Fibroblast of peridontal ligament (primary cell): ENCODE measurements around the gene C2orf76.
"Not testable (repeated sequence)": the region's sequence is repeated elsewhere in the genome, so short reads cannot be mapped to it uniquely, and the experiment has no call there.

Experiments
- DNase-seq: peaks from one replicate; pipeline ENCODE4 v3.0.0-alpha.2; 2010; ENCODE audit errors: extremely low read depth

The C2orf76 gene

GRCh38 chr2:119295688-119296375 lies 70.8 kb downstream of the C2orf76 start:
- DNase-seq, result no peak

- no peak for DNase-seq
Measured at GRCh38 chr2:119294671-119295070, 72.0 kb downstream of the C2orf76 start.

GRCh38 chr2:119293900-119294299 lies 72.7 kb downstream of the C2orf76 start:
- DNase-seq, result no peak

GRCh38 chr2:119293254-119293653 lies 73.4 kb downstream of the C2orf76 start:
- DNase-seq, result peak; percentile 11

- DNase-seq, result peak; percentile 47
Measured at GRCh38 chr2:119292226-119292625, 74.4 kb downstream of the C2orf76 start.

GRCh38 chr2:119291588-119292167 lies 75.0 kb downstream of the C2orf76 start:
- DNase-seq, result no peak

GRCh38 chr2:119290859-119291587 lies 75.6 kb downstream of the C2orf76 start:
- peak; percentile 59 for DNase-seq

GRCh38 chr2:119289642-119290041 lies 77.0 kb downstream of the C2orf76 start:
- no peak for DNase-seq

GRCh38 chr2:119289093-119289492 lies 77.5 kb downstream of the C2orf76 start:
- DNase-seq, result no peak

- no peak for DNase-seq
Measured at GRCh38 chr2:119288576-119288975, 78.1 kb downstream of the C2orf76 start.

- DNase-seq, result no peak
Measured at GRCh38 chr2:119286661-119287060, 80.0 kb downstream of the C2orf76 start.

GRCh38 chr2:119283873-119284331 lies 82.7 kb downstream of the C2orf76 start:
- peak; percentile 73 for DNase-seq

- no peak for DNase-seq
Measured at GRCh38 chr2:119282996-119283511, 83.6 kb downstream of the C2orf76 start.

- DNase-seq, result no peak
Measured at GRCh38 chr2:119282146-119282995, 84.3 kb downstream of the C2orf76 start.

- no peak for DNase-seq
Measured at GRCh38 chr2:119280680-119281079, 86.0 kb downstream of the C2orf76 start.

GRCh38 chr2:119279666-119280065 lies 87.0 kb downstream of the C2orf76 start:
- DNase-seq, result no peak

- DNase-seq, result no peak
Measured at GRCh38 chr2:119278946-119279345, 87.7 kb downstream of the C2orf76 start.

- not testable (repeated sequence) for DNase-seq
Measured at GRCh38 chr2:119278385-119278784, 88.2 kb downstream of the C2orf76 start.

GRCh38 chr2:119276864-119277263 lies 89.8 kb downstream of the C2orf76 start:
- no peak for DNase-seq

- DNase-seq, result no peak
Measured at GRCh38 chr2:119267604-119268003, 99.0 kb downstream of the C2orf76 start.

GRCh38 chr2:119266091-119266589 lies 100.5 kb downstream of the C2orf76 start:
- no peak for DNase-seq

- no peak for DNase-seq
Measured at GRCh38 chr2:119265693-119266066, 101.0 kb downstream of the C2orf76 start.
